BLaER1 (cell line): ENCODE results near the gene ZC3H12C.

Experiments
- H3K27ac ChIP-seq: shearing (Covaris generic); formaldehyde crosslinking; 2 replicates; pipeline ENCODE4 v1.8.1; 2022
- H3K27me3 ChIP-seq: shearing (Covaris generic); formaldehyde crosslinking; 2 replicates; pipeline ENCODE4 v1.8.1; 2022
- H3K36me3 ChIP-seq: shearing (Covaris generic); formaldehyde crosslinking; 2 replicates; pipeline ENCODE4 v1.8.1; 2022
- H3K4me1 ChIP-seq: shearing (Covaris generic); formaldehyde crosslinking; 2 replicates; pipeline ENCODE4 v1.8.1; 2022
- H3K4me2 ChIP-seq: shearing (Covaris generic); formaldehyde crosslinking; 2 replicates; pipeline ENCODE4 v1.8.1; 2022
- H3K4me3 ChIP-seq: shearing (Covaris generic); formaldehyde crosslinking; 2 replicates; pipeline ENCODE4 v1.8.1; 2022
- H3K9ac ChIP-seq: shearing (Covaris generic); formaldehyde crosslinking; 2 replicates; pipeline ENCODE4 v1.8.1; 2022
- H3K9me3 ChIP-seq: shearing (Covaris generic); formaldehyde crosslinking; 2 replicates; pipeline ENCODE4 v1.8.1; 2022
- H4K20me1 ChIP-seq: shearing (Covaris generic); formaldehyde crosslinking; 2 replicates; pipeline ENCODE4 v1.8.1; 2022
- Cebpa-rat ChIP-seq: shearing (Covaris generic); IDR thresholded peaks from 2 replicates; pipeline ENCODE4 v1.8.1; 2022

The ZC3H12C gene

GRCh38 chr11:110141812-110142211, 48.6 kb downstream of the ZC3H12C start:
- Histone ChIP-seq H3K27ac (no peak overlapping the region), H3K36me3 (peaks cover 59% of the 10 kb centered on the region), H3K9me3 (peaks cover 28% of the 10 kb centered on the region), H3K9ac (no peak overlapping the region), H3K4me2 (no peak overlapping the region), H3K4me3 (no peak overlapping the region), H3K4me1 (peaks cover 9% of the 10 kb centered on the region; the same call in 1 of the 2 replicates), H4K20me1 (no peaks in the 10 kb centered on the region), H3K27me3 (no peaks in the 10 kb centered on the region)
- TF ChIP-seq Cebpa-rat: no peak

DNA sequence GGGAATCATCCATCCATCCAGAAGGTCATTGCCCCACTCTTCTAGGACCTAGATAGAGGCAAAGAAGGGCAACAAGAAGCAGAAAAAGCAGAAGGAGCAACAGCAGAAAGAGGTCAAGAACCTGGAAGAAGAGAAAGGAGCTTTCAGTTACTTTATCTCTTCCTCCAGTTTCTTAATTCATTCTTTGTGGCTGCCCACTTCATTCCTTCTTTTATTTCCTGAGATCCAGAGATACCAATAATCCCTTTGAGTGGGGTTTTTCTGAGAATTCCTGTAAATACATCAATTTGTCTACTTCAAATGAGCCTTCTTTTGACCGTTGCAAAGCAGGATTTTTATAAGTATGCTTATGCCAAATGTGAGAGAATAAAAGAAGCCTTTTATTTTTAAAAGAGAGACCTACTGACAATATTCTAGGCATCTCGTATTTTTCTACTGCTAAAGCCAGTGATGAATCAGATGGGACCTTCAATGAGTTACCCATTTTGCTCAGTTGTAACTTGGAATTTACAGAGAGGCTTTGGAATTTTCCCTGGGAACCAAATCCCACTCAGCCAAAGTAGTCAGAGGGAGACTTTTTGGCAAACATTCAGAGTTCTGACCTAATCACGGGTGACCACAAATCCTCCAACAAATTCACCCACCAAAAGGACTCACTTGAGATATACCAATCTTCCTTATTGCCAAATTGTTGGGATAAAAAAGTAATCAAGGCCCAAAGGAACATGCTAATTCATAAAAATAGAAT, 54.9 kb downstream of the ZC3H12C start:
- Histone ChIP-seq H3K27ac (no peak overlapping the region), H3K9ac (no peak overlapping the region), H3K27me3 (no peaks in the 10 kb centered on the region), H3K4me3 (no peak overlapping the region), H4K20me1 (peaks cover 12% of the 10 kb centered on the region), H3K9me3 (peaks cover 8% of the 10 kb centered on the region; the same call in 1 of the 2 replicates), H3K4me1 (peaks cover 14% of the 10 kb centered on the region; the same call in 1 of the 2 replicates), H3K36me3 (peaks cover 33% of the 10 kb centered on the region), H3K4me2 (no peak overlapping the region)
- TF ChIP-seq Cebpa-rat: no peak

DNA sequence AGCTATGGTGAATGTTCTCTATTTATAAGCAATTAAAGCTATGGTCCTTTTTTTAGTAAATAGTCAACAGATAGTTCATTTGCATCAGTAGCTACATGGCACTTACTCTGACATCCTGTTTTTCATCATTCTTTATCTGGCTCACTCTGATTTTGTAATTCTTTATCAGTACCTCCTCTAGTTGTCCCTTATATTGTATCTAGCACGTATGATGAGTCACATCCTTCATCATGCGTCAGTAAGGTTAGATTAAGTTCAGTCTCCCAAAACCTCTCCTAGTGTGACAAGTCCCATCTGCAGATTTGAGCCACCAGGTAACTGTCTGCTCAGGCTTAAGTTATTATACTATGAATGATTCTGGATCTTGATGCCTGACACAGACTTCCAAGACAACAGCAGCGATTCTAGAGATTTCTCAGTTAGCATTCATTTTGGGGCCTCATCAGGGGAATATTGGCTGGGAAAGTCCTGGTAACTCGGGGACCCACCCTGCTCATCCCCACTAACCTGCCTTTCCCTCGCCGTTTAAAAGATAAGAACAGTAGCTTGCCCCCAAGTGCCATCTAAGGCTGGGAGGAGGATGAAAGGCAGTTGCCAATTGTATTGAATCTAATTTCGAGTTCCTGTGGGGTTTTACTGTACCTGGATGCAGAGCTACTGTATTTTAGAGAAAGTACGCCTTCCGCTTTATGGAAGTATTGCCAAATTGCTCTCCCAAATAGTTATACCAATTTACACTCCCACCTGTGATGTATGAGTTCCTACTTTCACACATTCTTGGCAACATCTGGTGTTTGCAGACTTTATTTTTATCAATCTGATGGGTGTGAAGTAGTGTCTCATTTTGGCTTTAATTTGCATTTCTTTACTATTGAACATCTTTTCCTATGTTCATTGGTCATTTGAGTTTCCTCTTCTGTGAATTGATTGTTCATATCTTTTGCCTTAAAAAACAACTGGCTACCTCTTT, 55.9 kb downstream of the ZC3H12C start:
- Histone ChIP-seq H3K9ac (no peak overlapping the region), H4K20me1 (peaks cover 12% of the 10 kb centered on the region), H3K36me3 (peaks cover 42% of the 10 kb centered on the region), H3K27me3 (no peaks in the 10 kb centered on the region), H3K27ac (no peak overlapping the region), H3K4me3 (no peak overlapping the region), H3K9me3 (peaks cover 8% of the 10 kb centered on the region; the same call in 1 of the 2 replicates), H3K4me2 (no peak overlapping the region), H3K4me1 (peaks cover 13% of the 10 kb centered on the region; the same call in 1 of the 2 replicates)
- TF ChIP-seq Cebpa-rat: no peak

DNA sequence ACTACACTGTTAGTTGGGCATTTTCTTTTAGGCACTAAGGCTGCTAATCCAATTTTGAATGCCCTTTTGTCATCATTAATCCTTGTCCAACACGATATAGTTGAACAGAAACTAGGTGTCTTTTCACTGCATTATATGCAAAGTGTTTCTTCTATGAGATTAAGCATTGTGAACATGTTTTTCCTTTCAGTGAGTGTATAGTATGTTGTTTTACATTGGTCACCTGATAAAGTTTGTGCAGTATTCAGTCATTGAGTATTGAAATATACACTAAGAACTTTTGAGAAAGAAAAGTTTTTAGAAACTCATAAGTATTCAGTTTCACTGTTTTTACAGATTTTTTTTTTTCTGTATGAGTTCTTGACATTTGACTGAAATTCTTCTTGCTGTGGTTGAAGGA, 59.0 kb downstream of the ZC3H12C start:
- Histone ChIP-seq H3K4me2 (no peak overlapping the region), H3K36me3 (peaks cover 41% of the 10 kb centered on the region), H3K4me3 (no peak overlapping the region), H3K9ac (no peak overlapping the region), H4K20me1 (peaks cover 12% of the 10 kb centered on the region), H3K4me1 (0 out of 2 replicates have a peak, but pooled peaks cover 5% of the 10 kb centered on the region), H3K27me3 (no peaks in the 10 kb centered on the region), H3K27ac (no peak overlapping the region), H3K9me3 (no peaks in the 10 kb centered on the region)
- no peak for TF ChIP-seq Cebpa-rat

GRCh38 chr11:110153474-110153873, 60.3 kb downstream of the ZC3H12C start:
- Histone ChIP-seq H3K27me3 (no peaks in the 10 kb centered on the region), H3K9ac (no peak overlapping the region), H3K9me3 (no peaks in the 10 kb centered on the region), H3K27ac (no peak overlapping the region), H3K36me3 (peaks cover 53% of the 10 kb centered on the region), H4K20me1 (peaks cover 11% of the 10 kb centered on the region), H3K4me2 (no peak overlapping the region), H3K4me1 (0 out of 2 replicates have a peak, but pooled peaks cover 5% of the 10 kb centered on the region), H3K4me3 (no peak overlapping the region)
- TF ChIP-seq Cebpa-rat: no peak

DNA sequence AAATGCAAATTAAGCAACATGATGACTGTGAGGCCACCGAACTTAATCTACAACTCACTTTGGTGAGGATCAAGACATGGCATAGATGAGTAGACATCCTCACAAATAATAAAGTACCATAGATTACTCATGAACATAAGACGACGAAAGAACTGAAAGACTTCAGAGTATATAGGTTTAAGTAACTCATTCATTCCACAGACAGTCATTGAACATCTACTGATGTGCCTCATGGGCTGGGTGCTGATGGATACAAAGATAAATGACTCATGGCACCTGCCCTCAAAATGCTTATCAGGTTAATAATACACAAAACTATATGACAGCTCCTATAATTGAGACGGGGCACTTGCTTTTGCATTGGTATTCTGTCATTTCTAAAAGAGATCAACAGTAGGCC, 63.3 kb downstream of the ZC3H12C start:
- H3K4me3 ChIP-seq: no peak overlapping the region
- no peaks in the 10 kb centered on the region for H3K27me3 ChIP-seq
- no peaks in the 10 kb centered on the region for H4K20me1 ChIP-seq
- no peaks in the 10 kb centered on the region for H3K9me3 ChIP-seq
- no peak for TF ChIP-seq Cebpa-rat
- H3K4me1 ChIP-seq: no peaks in the 10 kb centered on the region
- no peak overlapping the region for H3K27ac ChIP-seq
- no peak overlapping the region for H3K9ac ChIP-seq
- no peak overlapping the region for H3K4me2 ChIP-seq
- H3K36me3 ChIP-seq: peaks cover 74% of the 10 kb centered on the region

DNA sequence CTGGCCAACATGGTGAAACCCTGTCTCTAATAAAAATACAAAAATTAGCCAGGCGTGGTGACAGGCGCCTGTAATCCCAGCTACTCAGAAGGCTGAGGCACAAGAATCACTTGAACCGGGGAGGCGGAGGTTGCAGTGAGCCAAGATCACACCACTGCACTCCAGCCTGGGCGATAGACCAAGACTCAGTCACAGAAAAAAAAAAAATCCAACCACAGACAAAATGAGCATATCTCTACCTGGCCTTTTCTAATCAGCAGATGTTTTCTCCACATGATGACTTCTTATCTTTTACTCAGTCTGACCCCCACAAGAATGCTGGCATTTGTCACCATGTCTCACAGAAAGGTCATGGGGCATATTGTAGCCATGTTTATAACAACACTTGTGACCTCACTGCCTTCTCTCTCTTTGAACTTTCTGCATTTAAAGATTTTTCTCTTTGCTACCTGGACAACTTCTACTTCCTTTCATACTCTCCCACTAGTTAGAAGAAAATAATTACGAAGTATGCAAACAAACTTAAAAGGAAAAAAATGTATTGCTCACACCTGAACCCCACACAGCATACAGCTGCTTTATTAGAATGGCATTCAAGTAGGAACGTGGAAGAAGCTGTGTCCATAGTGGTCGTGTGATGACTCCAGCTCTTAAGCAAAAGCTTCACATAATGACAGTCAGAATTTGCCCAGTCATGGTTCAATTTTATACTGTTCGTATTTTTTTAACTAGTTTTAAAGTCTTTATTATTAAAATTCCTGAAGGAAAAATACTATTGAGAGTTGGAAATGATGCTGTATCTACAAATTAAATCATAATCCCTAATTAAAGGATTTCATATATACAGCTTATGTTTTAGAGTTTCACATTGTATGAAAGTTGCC, 65.4 kb downstream of the ZC3H12C start:
- H3K27me3 ChIP-seq: no peaks in the 10 kb centered on the region
- H4K20me1 ChIP-seq: no peaks in the 10 kb centered on the region
- H3K27ac ChIP-seq: no peak overlapping the region
- no peak for TF ChIP-seq Cebpa-rat
- H3K9ac ChIP-seq: no peak overlapping the region
- H3K36me3 ChIP-seq: peaks cover 78% of the 10 kb centered on the region
- H3K9me3 ChIP-seq: no peaks in the 10 kb centered on the region
- no peaks in the 10 kb centered on the region for H3K4me1 ChIP-seq
- no peak overlapping the region for H3K4me2 ChIP-seq
- H3K4me3 ChIP-seq: no peak overlapping the region

DNA sequence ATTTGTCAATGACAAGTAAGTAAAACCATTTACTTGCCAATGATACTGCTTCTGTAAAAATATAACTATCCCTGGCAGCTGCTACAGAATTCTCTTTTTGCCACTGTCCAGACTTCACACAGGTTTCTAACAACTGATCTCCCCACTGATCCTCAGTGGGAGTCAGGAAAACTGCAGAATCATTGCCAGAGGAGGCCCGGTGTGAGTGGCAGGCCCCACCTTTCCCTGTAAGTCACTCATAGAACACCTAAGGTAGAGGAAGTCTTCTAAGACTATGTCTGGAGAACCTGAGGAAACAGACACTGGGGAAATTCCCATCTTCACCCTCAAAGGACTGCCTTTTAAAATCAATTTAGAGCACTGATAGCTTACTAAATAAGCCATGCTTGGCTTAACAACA, 66.3 kb downstream of the ZC3H12C start:
- Histone ChIP-seq H3K4me2 (no peak overlapping the region), H4K20me1 (no peaks in the 10 kb centered on the region), H3K9ac (no peak overlapping the region), H3K36me3 (peaks cover 79% of the 10 kb centered on the region), H3K27ac (no peak overlapping the region), H3K27me3 (no peaks in the 10 kb centered on the region), H3K4me3 (no peak overlapping the region), H3K4me1 (no peaks in the 10 kb centered on the region), H3K9me3 (no peaks in the 10 kb centered on the region)
- TF ChIP-seq Cebpa-rat: no peak

DNA sequence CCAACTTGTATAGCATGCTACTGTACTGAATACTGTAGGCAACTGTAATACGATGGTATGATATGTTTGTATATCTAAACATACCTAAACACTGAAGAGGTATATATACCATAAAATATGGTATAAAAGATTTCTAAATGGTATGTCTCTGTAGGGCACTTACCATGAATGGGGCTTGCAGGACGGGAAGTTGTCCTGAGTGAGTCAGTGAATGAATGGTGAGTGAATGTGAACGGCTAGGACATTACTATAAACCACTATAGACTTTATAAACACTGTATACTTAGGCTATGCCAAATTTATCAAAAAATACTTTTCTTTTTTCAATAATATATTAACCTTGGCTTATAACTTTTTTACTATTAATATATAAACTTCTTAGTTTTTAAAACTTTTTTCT, 66.8 kb downstream of the ZC3H12C start:
- TF ChIP-seq Cebpa-rat: no peak
- Histone ChIP-seq H4K20me1 (no peaks in the 10 kb centered on the region), H3K9me3 (no peaks in the 10 kb centered on the region), H3K27ac (no peak overlapping the region), H3K4me1 (no peaks in the 10 kb centered on the region), H3K4me2 (no peak overlapping the region), H3K4me3 (no peak overlapping the region), H3K36me3 (peaks cover 82% of the 10 kb centered on the region), H3K27me3 (no peaks in the 10 kb centered on the region), H3K9ac (no peak overlapping the region)
